ENCODE results near the gene PLXNA4. TPM values are rescaled to one million over a fixed set of nuclear protein-coding genes. Genes with fewer than 3 reads are reported as not detected.

PLXNA4 gene
- total RNA-seq, 1 experiment from 2014 or later = not detected

GRCh38 chr7:132504071-132504470, 72.2 kb downstream of the PLXNA4 start (continued):
- TF ChIP-seq CTCF (IDR thresholded peaks at IDR 0.05 in 2 of 3, conservative IDR thresholded peaks at IDR 0.05 in 1 of 3; ENCODE audit: borderline replicate concordance in 1 of 3, insufficient read depth in 1 of 3, low read depth in 2 of 3, low read length in 2 of 3) = no peak
- no peak for TF ChIP-seq MAX (IDR thresholded peaks at IDR 0.05)
- no peak for TF ChIP-seq ELF1 (IDR thresholded peaks at IDR 0.05; ENCODE audit: borderline replicate concordance, low read depth)
- TF ChIP-seq EZH2 (IDR thresholded peaks at IDR 0.05) = no peak
- no peak for TF ChIP-seq YY1 (IDR thresholded peaks at IDR 0.05; ENCODE audit: extremely low read depth, insufficient replicate concordance, low read depth, low read length)
- TF ChIP-seq RAD21 (IDR thresholded peaks at IDR 0.05; ENCODE audit: low read depth) = no peak
- no peak for TF ChIP-seq POLR2A (IDR thresholded peaks at IDR 0.05; ENCODE audit: borderline replicate concordance, extremely low read depth, insufficient read depth, insufficient read length)

GRCh38 chr7:132503415-132503814, 72.9 kb downstream of the PLXNA4 start:
- Histone ChIP-seq H3K36me3 (ENCODE audit: control insufficient read depth in 1 of 2, insufficient read depth in 2 of 2, low read length in 2 of 2) (no peaks in the 10 kb centered on the region), H3K4me1 (ENCODE audit: control insufficient read depth in 1 of 2, insufficient read depth in 2 of 2, low read length in 2 of 2) (no peaks in the 10 kb centered on the region), H3K79me2 (ENCODE audit: insufficient read depth, low read length) (no peaks in the 10 kb centered on the region), H3K27me3 (ENCODE audit: insufficient read depth, low read length) (peaks cover 19% of the 10 kb centered on the region), H3K4me2 (ENCODE audit: low read length) (no peak overlapping the region), H3K4me3 (replicated peaks in 1 of 2; ENCODE audit: low read depth in 1 of 2, low read length in 2 of 2) (no peak overlapping the region), H3K27ac (ENCODE audit: low read depth, low read length) (no peak overlapping the region), H3K9ac (ENCODE audit: low read length) (no peak overlapping the region), H3K9me3 (ENCODE audit: control insufficient read depth in 1 of 2, insufficient read depth in 1 of 2, low read depth in 1 of 2, low read length in 2 of 2) (no peaks in the 10 kb centered on the region), H4K20me1 (ENCODE audit: insufficient read depth) (no peaks in the 10 kb centered on the region), H3K9me2 (ENCODE audit: insufficient read depth) (no peaks in the 10 kb centered on the region), H2AFZ (ENCODE audit: low read depth, low read length, poor library complexity, severe bottlenecking) (no peak overlapping the region)
- no TSS peak for BruUV-seq (replicated peaks)
- ATAC-seq (peak; percentile 57), DNase-seq (ENCODE audit: low read depth, low spot score) (no peak)
- POLR2A ChIA-PET = no interaction called here
- CTCF ChIA-PET = no interaction called here
- TF ChIP-seq EGR1 (IDR thresholded peaks at IDR 0.05; ENCODE audit: low read depth) (no peak), FOSL1 (IDR thresholded peaks at IDR 0.05; ENCODE audit: low read depth) (no peak), REST (IDR thresholded peaks at IDR 0.05; ENCODE audit: low read depth) (no peak), ZFX (IDR thresholded peaks at IDR 0.05) (no peak), CTCF (IDR thresholded peaks at IDR 0.05 in 2 of 3, conservative IDR thresholded peaks at IDR 0.05 in 1 of 3; ENCODE audit: borderline replicate concordance in 1 of 3, insufficient read depth in 1 of 3, low read depth in 2 of 3, low read length in 2 of 3) (0 out of 6 replicates have a peak, but pooled peaks of 1 of the 3 experiments have one; percentile 12), ATF3 (IDR thresholded peaks at IDR 0.05) (no peak)
- intact Hi-C loops (cut with micrococcal nuclease) = no loop called here
- RAD21 ChIA-PET (ENCODE audit: low non-redundant PET in 1 of 2, low total read pairs in 2 of 2, uncharacterized antibody in 2 of 2, unreplicated experiment in 2 of 2) = no interaction called here
